RWPE2 (cell line): ENCODE data around the gene TTC39A.

ENCODE experiments used
- ATAC-seq: fragments of 200-7000 bp; cut with Tn5 transposase; 3 replicates; pipeline ENCODE4 v1.9.1; 2021; ENCODE audit warnings: low read depth
- DNase-seq: peaks from one replicate; pipeline ENCODE4 v3.0.0-alpha.2; 2020; ENCODE audit warnings: low spot score
- H3K27ac ChIP-seq: fragments of 450-650 bp; 2 replicates; pipeline ENCODE4 v1.5.1; 2017; ENCODE audit warnings: mild to moderate bottlenecking; ENCODE audit not compliant: poor library complexity, severe bottlenecking
- H3K27me3 ChIP-seq: fragments of 250-450 bp; sonication (Bioruptor Pico); 2 replicates; pipeline ENCODE4 v1.5.1; 2021; ENCODE audit warnings: mild to moderate bottlenecking, moderate library complexity; ENCODE audit not compliant: insufficient read depth, poor library complexity, severe bottlenecking
- H3K36me3 ChIP-seq: fragments of 250-450 bp; sonication (Bioruptor Pico); 2 replicates; pipeline ENCODE4 v1.5.1; 2020; ENCODE audit warnings: low read depth, mild to moderate bottlenecking, moderate library complexity
- H3K4me1 ChIP-seq: fragments of 250-450 bp; sonication (Bioruptor Pico); 2 replicates; pipeline ENCODE4 v1.5.1; 2021; ENCODE audit warnings: mild to moderate bottlenecking, moderate library complexity; ENCODE audit not compliant: insufficient read depth, poor library complexity, severe bottlenecking
- H3K4me3 ChIP-seq: fragments of 250-450 bp; sonication (Bioruptor Pico); 2 replicates; pipeline ENCODE4 v1.5.1; 2021; ENCODE audit warnings: mild to moderate bottlenecking, moderate library complexity; ENCODE audit not compliant: severe bottlenecking
- H3K9me3 ChIP-seq: fragments of 250-450 bp; sonication (Bioruptor Pico); 2 replicates; pipeline ENCODE4 v1.5.1; 2021; ENCODE audit warnings: mild to moderate bottlenecking, moderate library complexity; ENCODE audit not compliant: severe bottlenecking
- CTCF ChIP-seq: fragments of 450-650 bp; IDR thresholded peaks from one replicate; pipeline ENCODE4 v1.5.1; 2017; ENCODE audit warnings: mild to moderate bottlenecking, moderate library complexity; ENCODE audit not compliant: poor library complexity, severe bottlenecking

The TTC39A gene

GRCh38 chr1:51298322-51298705, 32.0 kb downstream of the TTC39A start:
- no peak for TF ChIP-seq CTCF
- ATAC-seq (no peak), DNase-seq (no peak)
- H3K27me3 ChIP-seq: no peaks in the 10 kb centered on the region
- no peak overlapping the region for H3K27ac ChIP-seq
- no peaks in the 10 kb centered on the region for H3K36me3 ChIP-seq
- no peaks in the 10 kb centered on the region for H3K4me1 ChIP-seq
- H3K4me3 ChIP-seq: no peak overlapping the region
- H3K9me3 ChIP-seq: no peaks in the 10 kb centered on the region

- DNase-seq: no peak
- no peak overlapping the region for H3K4me3 ChIP-seq
These were observed 32.7 kb downstream of the TTC39A start for GRCh38 chr1:51297401-51298321.

GRCh38 chr1:51296383-51297357, 33.7 kb downstream of the TTC39A start:
- H3K4me1 ChIP-seq: no peaks in the 10 kb centered on the region
- DNase-seq: no peak
- H3K27me3 ChIP-seq: no peaks in the 10 kb centered on the region
- H3K36me3 ChIP-seq: no peaks in the 10 kb centered on the region
- H3K9me3 ChIP-seq: no peaks in the 10 kb centered on the region
- no peak overlapping the region for H3K4me3 ChIP-seq
- ATAC-seq: peak; percentile 86
- TF ChIP-seq CTCF: peak; percentile 97
- no peak overlapping the region for H3K27ac ChIP-seq

More at GRCh38 chr1:51297401-51298321, 32.7 kb downstream of the TTC39A start:
- no peak for TF ChIP-seq CTCF
- no peak for ATAC-seq
- Histone ChIP-seq H3K4me1 (no peaks in the 10 kb centered on the region), H3K9me3 (no peaks in the 10 kb centered on the region), H3K27ac (no peak overlapping the region), H3K36me3 (no peaks in the 10 kb centered on the region), H3K27me3 (no peaks in the 10 kb centered on the region)

GRCh38 chr1:51295926-51296325, 34.4 kb downstream of the TTC39A start:
- Histone ChIP-seq H3K4me1 (no peaks in the 10 kb centered on the region), H3K36me3 (no peaks in the 10 kb centered on the region), H3K27ac (no peak overlapping the region), H3K27me3 (no peaks in the 10 kb centered on the region), H3K4me3 (no peak overlapping the region), H3K9me3 (no peaks in the 10 kb centered on the region)
- ATAC-seq (no peak), DNase-seq (no peak)
- no peak for TF ChIP-seq CTCF
